Measurements from ENCODE around the gene MARCHF2.
A peak's percentile ranks its signal among the peaks of the same experiment; 100 is the strongest.
"Not testable (repeated sequence)": the region's sequence is repeated elsewhere in the genome, so short reads cannot be mapped to it uniquely, and the experiment has no call there.

The MARCHF2 gene

GRCh38 chr19:8412783-8413628 is at the start of gene MARCHF2:
MARCHF2 (plus strand) TSS chr19:8413305; CDS start chr19:8421841, 8,536 bp downstream.
- peak; percentile 77 to 97 for DNase-seq

GRCh38 chr19:8363803-8364771 is 49.0 kb upstream of the MARCHF2 start, which contains the start of gene ANGPTL4:
ANGPTL4 (plus strand) TSS chr19:8364155; CDS start chr19:8364322, 167 bp downstream.
- DNase-seq: peak in 1 of 2 experiments; percentile 38

- DNase-seq: no peak
These were observed 47.0 kb upstream of the MARCHF2 start for GRCh38 chr19:8366121-8366581.

GRCh38 chr19:8366961-8367326 is 46.2 kb upstream of the MARCHF2 start:
- no peak for DNase-seq

- peak in 1 of 2 experiments; percentile 19 for DNase-seq
These were observed 45.6 kb upstream of the MARCHF2 start for GRCh38 chr19:8367327-8368001.

- DNase-seq: no peak
These were observed 42.7 kb upstream of the MARCHF2 start for GRCh38 chr19:8370176-8371010.

GRCh38 chr19:8371011-8371804 is 41.9 kb upstream of the MARCHF2 start:
- DNase-seq: no peak

- DNase-seq: no peak
These were observed 39.0 kb upstream of the MARCHF2 start for GRCh38 chr19:8373867-8374813.

GRCh38 chr19:8375766-8376165 is 37.3 kb upstream of the MARCHF2 start:
- not testable (repeated sequence) for DNase-seq

- DNase-seq: not testable (repeated sequence)
These were observed 36.6 kb upstream of the MARCHF2 start for GRCh38 chr19:8376373-8376974.

GRCh38 chr19:8377598-8377997 is 35.5 kb upstream of the MARCHF2 start:
- no peak for DNase-seq

- DNase-seq: not testable (repeated sequence)
These were observed 33.8 kb upstream of the MARCHF2 start for GRCh38 chr19:8379156-8379891.

GRCh38 chr19:8384569-8384968 is 28.5 kb upstream of the MARCHF2 start:
- DNase-seq: not testable (repeated sequence)

GRCh38 chr19:8385103-8385502 is 28.0 kb upstream of the MARCHF2 start:
- DNase-seq: not testable (repeated sequence)

GRCh38 chr19:8385566-8385965 is 27.5 kb upstream of the MARCHF2 start:
- DNase-seq: peak in 1 of 2 experiments; percentile 18

- not testable (repeated sequence) for DNase-seq
These were observed 26.7 kb upstream of the MARCHF2 start for GRCh38 chr19:8386419-8386818.

GRCh38 chr19:8386990-8387389 is 26.1 kb upstream of the MARCHF2 start:
- no peak for DNase-seq

Measured in NCI-H526 (cell line).